ENCODE measurements around the gene SNX25.

GRCh38 chr4:185221491-185221890 lies 12.1 kb downstream of the SNX25 start:
- TF ChIP-seq CTCF (conservative IDR thresholded peaks at IDR 0.05 in 1 of 2, IDR thresholded peaks at IDR 0.05 in 1 of 2; ENCODE audit: low read depth in 1 of 2, low read length in 2 of 2) (no peak), EZH2 (IDR thresholded peaks at IDR 0.05; ENCODE audit: low read length, missing control alignments) (no peak)
